Lower leg skin (tissue), 3 donors: ENCODE results near the gene C12orf76.

ENCODE experiments used
- POLR2A ChIP-seq, 2 donors: fragments of 450-650 bp; IDR thresholded peaks; one replicate each; pipeline ENCODE4 v1.6.1; 2016 to 2017; ENCODE audit warnings: antibody characterized with exemption in 2 of 2, mild to moderate bottlenecking in 1 of 2, moderate library complexity in 1 of 2
- TF ChIP-seq, protein P1 (sequence below), 3 donors: fragments of 450-650 bp; IDR thresholded peaks; one replicate each; pipeline ENCODE4 v1.5.1; 2016; ENCODE audit warnings: antibody characterized with exemption in 3 of 3, mild to moderate bottlenecking in 3 of 3, moderate library complexity in 2 of 3

DNA sequence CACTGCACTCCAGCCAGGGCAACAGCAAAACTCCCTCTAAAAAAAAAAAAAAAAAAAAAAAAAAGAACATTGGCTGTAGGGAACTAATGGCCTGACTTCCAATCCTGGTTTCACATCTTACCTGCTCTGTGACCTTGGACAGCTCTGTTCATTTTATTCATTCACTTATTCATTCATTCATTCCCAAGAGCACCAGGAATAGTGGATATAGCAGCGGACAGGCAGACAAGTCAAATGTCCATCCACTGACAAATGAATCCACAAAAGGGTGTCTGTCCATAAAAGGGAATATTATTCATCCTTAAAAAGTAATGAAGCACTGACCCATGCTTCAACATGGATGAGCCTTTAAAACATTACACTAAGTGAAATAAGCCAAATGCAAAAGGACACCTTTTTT, 27.6 kb upstream of the C12orf76 start:
- TF ChIP-seq, protein P1, sequence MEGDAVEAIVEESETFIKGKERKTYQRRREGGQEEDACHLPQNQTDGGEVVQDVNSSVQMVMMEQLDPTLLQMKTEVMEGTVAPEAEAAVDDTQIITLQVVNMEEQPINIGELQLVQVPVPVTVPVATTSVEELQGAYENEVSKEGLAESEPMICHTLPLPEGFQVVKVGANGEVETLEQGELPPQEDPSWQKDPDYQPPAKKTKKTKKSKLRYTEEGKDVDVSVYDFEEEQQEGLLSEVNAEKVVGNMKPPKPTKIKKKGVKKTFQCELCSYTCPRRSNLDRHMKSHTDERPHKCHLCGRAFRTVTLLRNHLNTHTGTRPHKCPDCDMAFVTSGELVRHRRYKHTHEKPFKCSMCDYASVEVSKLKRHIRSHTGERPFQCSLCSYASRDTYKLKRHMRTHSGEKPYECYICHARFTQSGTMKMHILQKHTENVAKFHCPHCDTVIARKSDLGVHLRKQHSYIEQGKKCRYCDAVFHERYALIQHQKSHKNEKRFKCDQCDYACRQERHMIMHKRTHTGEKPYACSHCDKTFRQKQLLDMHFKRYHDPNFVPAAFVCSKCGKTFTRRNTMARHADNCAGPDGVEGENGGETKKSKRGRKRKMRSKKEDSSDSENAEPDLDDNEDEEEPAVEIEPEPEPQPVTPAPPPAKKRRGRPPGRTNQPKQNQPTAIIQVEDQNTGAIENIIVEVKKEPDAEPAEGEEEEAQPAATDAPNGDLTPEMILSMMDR (IDR thresholded peaks at IDR 0.05), result no peak
- TF ChIP-seq POLR2A (IDR thresholded peaks at IDR 0.05), result no peak
